ENCODE results near the gene KCNC1.

Gene KCNC1

GRCh38 chr11:17770917-17771316 is 36.3 kb downstream of the KCNC1 start:
- no peaks in the 10 kb centered on the region for H3K36me3 ChIP-seq (ENCODE audit: control insufficient read depth, insufficient read depth, low read length)
- H3K4me3 ChIP-seq (ENCODE audit: low read depth, low read length): no peak overlapping the region
- peaks cover 6% of the 10 kb centered on the region; the same call in 1 of the 2 replicates for H3K4me1 ChIP-seq (ENCODE audit: control insufficient read depth, insufficient read depth, low read length)
- no peaks in the 10 kb centered on the region for H3K27me3 ChIP-seq (ENCODE audit: control insufficient read depth, insufficient read depth, low read length)
- no peaks in the 10 kb centered on the region for H3K9me3 ChIP-seq (ENCODE audit: control insufficient read depth, insufficient read depth, low read depth, low read length)
- no peak overlapping the region for H3K27ac ChIP-seq (ENCODE audit: low read depth, low read length)
- H3K9ac ChIP-seq (ENCODE audit: low read length): no peak overlapping the region

- H3K9ac ChIP-seq (ENCODE audit: low read length): no peak overlapping the region
- no peak overlapping the region for H3K4me3 ChIP-seq (ENCODE audit: low read depth, low read length)
- peaks cover 6% of the 10 kb centered on the region; the same call in 1 of the 2 replicates for H3K4me1 ChIP-seq (ENCODE audit: control insufficient read depth, insufficient read depth, low read length)
- no peak overlapping the region for H3K27ac ChIP-seq (ENCODE audit: low read depth, low read length)
- no peaks in the 10 kb centered on the region for H3K36me3 ChIP-seq (ENCODE audit: control insufficient read depth, insufficient read depth, low read length)
- no peaks in the 10 kb centered on the region for H3K9me3 ChIP-seq (ENCODE audit: control insufficient read depth, insufficient read depth, low read depth, low read length)
- no peaks in the 10 kb centered on the region for H3K27me3 ChIP-seq (ENCODE audit: control insufficient read depth, insufficient read depth, low read length)
Observed at GRCh38 chr11:17771415-17771814, 36.8 kb downstream of the KCNC1 start.

- Histone ChIP-seq H3K4me1 (ENCODE audit: control insufficient read depth, insufficient read depth, low read length) (peaks cover 6% of the 10 kb centered on the region; the same call in 1 of the 2 replicates), H3K4me3 (ENCODE audit: low read depth, low read length) (no peak overlapping the region), H3K36me3 (ENCODE audit: control insufficient read depth, insufficient read depth, low read length) (no peaks in the 10 kb centered on the region), H3K9ac (ENCODE audit: low read length) (no peak overlapping the region), H3K27me3 (ENCODE audit: control insufficient read depth, insufficient read depth, low read length) (no peaks in the 10 kb centered on the region), H3K27ac (ENCODE audit: low read depth, low read length) (no peak overlapping the region), H3K9me3 (ENCODE audit: control insufficient read depth, insufficient read depth, low read depth, low read length) (no peaks in the 10 kb centered on the region)
Observed at GRCh38 chr11:17771841-17772401, 37.3 kb downstream of the KCNC1 start.

DNA sequence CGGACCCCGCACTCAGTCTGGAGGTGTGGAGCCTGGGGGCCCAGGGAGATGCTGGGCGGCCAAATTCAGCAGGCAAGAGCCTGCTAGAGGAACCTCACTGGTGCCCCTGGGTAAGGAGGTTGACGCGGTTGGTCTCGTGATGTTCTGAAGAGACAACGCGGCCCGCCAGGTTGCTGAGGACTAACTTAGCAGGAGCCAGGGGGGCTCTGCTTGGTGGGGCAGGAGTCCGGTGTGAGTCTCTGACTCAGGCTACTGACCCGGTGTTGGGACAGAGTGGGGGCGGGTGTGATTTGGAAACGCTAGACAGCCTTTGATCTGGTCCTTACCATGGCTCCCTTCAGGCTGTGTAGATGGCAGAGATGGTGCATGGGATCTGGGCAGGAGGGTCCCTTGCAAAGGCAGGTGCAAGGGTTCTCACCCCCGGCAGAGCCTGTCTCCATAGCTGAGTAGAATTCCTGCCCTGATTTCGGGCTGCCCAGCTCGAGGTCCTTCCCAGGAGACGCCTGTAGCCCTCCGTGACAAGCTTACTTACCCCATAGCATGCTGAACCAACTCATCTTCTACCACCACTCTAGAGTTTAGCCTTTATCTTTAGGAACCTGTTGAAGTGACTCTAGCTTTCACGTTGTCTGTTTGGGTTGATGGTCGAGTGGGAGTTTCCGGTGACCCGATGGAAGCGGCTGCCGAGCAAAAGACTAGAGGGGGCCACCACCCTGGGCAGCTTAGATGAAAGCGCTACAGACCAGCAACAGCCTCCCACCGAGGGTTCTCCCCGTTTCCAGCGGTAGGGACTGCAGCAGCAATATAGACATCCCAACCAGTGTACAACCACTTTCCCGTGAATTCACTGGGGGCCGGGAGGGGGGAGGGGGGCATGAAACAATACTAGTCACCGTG is 38.4 kb downstream of the KCNC1 start:
- Histone ChIP-seq H3K27ac (ENCODE audit: low read depth, low read length) (no peak overlapping the region), H3K4me1 (ENCODE audit: control insufficient read depth, insufficient read depth, low read length) (peaks cover 6% of the 10 kb centered on the region; the same call in 1 of the 2 replicates), H3K36me3 (ENCODE audit: control insufficient read depth, insufficient read depth, low read length) (no peaks in the 10 kb centered on the region), H3K9me3 (ENCODE audit: control insufficient read depth, insufficient read depth, low read depth, low read length) (no peaks in the 10 kb centered on the region), H3K9ac (ENCODE audit: low read length) (no peak overlapping the region), H3K4me3 (ENCODE audit: low read depth, low read length) (no peak overlapping the region), H3K27me3 (ENCODE audit: control insufficient read depth, insufficient read depth, low read length) (no peaks in the 10 kb centered on the region)

DNA sequence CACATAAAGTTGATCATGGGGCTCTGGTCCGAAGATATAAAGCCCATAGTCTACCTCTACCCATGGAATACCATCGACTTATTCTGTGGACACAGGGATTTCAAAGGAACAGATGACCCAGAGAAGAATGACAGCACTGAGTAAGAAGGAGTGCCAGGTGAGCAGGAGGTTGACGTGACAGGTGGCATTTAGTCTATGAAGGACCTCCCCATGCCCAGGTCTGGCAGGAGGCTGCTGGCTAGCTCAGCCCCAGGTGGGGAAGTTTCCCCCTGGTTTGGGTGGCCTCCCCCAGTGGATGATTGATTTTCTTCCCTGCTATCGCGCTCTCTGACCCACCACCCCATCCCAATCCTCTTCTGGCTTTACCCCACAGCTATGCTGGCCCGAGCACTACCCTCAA is 39.1 kb downstream of the KCNC1 start:
- H3K36me3 ChIP-seq (ENCODE audit: control insufficient read depth, insufficient read depth, low read length): no peaks in the 10 kb centered on the region
- no peak overlapping the region for H3K4me3 ChIP-seq (ENCODE audit: low read depth, low read length)
- H3K9ac ChIP-seq (ENCODE audit: low read length): no peak overlapping the region
- peaks cover 6% of the 10 kb centered on the region; the same call in 1 of the 2 replicates for H3K4me1 ChIP-seq (ENCODE audit: control insufficient read depth, insufficient read depth, low read length)
- no peak overlapping the region for H3K27ac ChIP-seq (ENCODE audit: low read depth, low read length)
- no peaks in the 10 kb centered on the region for H3K27me3 ChIP-seq (ENCODE audit: control insufficient read depth, insufficient read depth, low read length)
- H3K9me3 ChIP-seq (ENCODE audit: control insufficient read depth, insufficient read depth, low read depth, low read length): no peaks in the 10 kb centered on the region

DNA sequence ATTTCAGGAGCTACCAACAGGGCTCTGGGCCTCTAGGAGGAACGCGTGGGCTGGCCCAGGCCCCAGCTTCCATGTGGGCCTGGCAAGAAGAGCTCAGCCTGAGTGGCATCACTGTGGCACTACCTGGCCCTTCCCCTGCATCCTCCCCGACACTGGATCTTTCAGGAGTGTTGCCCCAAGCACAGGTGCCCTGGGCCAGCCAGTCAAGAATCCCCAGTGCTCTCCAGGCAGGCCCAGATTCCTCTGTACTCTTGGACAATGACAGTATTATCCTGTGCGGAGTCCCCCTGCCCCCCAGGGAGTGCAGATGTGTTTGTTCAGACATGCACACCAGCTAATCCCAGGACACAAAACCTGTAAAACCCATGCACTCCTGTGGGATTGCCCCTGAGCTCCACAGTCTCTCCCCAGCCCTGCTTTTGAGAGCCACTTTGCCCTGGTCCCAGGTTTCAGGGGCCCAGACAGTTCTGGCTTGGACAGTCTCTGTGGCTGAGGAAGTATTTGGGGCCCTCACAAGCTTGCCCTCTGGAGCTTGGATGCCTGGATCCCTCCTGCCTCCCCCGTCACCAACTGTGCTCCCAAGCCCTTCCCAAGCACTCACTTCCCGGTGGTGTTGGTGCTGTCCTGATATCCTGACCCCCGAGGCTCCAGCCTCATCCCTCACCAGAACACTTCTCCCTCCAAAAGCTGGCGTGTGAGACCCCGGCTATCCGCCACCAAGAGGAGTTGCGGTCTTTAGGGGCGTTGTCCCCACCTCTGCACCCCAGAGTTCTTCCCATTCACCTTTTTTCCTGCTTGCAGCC is 39.9 kb downstream of the KCNC1 start:
- H3K27me3 ChIP-seq (ENCODE audit: control insufficient read depth, insufficient read depth, low read length): no peaks in the 10 kb centered on the region
- H3K4me1 ChIP-seq (ENCODE audit: control insufficient read depth, insufficient read depth, low read length): peaks cover 6% of the 10 kb centered on the region; the same call in 1 of the 2 replicates
- H3K36me3 ChIP-seq (ENCODE audit: control insufficient read depth, insufficient read depth, low read length): no peaks in the 10 kb centered on the region
- no peak overlapping the region for H3K9ac ChIP-seq (ENCODE audit: low read length)
- no peak overlapping the region for H3K27ac ChIP-seq (ENCODE audit: low read depth, low read length)
- no peaks in the 10 kb centered on the region for H3K9me3 ChIP-seq (ENCODE audit: control insufficient read depth, insufficient read depth, low read depth, low read length)
- no peak overlapping the region for H3K4me3 ChIP-seq (ENCODE audit: low read depth, low read length)

DNA sequence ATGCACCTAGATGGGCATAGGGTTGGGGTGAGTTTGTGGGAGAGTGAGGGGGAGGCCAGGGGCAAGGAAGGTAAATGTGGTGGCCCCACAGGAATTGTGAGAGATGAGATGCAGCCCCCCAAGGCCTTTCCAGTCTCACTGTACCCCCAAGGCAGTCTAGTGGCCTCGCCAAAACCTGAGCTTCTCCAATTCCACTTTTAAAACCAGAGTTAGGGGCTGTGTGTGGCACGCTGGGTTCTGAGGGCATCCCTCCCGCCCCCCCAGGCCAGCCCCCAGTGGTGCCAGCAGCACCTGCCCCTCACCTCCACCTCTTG is 40.4 kb downstream of the KCNC1 start:
- 0 out of 2 replicates have a peak, but pooled peaks cover 3% of the 10 kb centered on the region for H3K4me1 ChIP-seq (ENCODE audit: control insufficient read depth, insufficient read depth, low read length)
- H3K27ac ChIP-seq (ENCODE audit: low read depth, low read length): no peak overlapping the region
- H3K9ac ChIP-seq (ENCODE audit: low read length): no peak overlapping the region

GRCh38 chr11:17775507-17776211 is 41.1 kb downstream of the KCNC1 start:
- Histone ChIP-seq H3K36me3 (ENCODE audit: control insufficient read depth, insufficient read depth, low read length) (no peaks in the 10 kb centered on the region), H3K4me1 (ENCODE audit: control insufficient read depth, insufficient read depth, low read length) (no peaks in the 10 kb centered on the region), H3K9me3 (ENCODE audit: control insufficient read depth, insufficient read depth, low read depth, low read length) (no peaks in the 10 kb centered on the region), H3K4me3 (ENCODE audit: low read depth, low read length) (no peak overlapping the region), H3K9ac (ENCODE audit: low read length) (no peak overlapping the region), H3K27ac (ENCODE audit: low read depth, low read length) (no peak overlapping the region), H3K27me3 (ENCODE audit: control insufficient read depth, insufficient read depth, low read length) (no peaks in the 10 kb centered on the region)

More for the DNA sequence above, 40.4 kb downstream of the KCNC1 start:
- no peaks in the 10 kb centered on the region for H3K9me3 ChIP-seq (ENCODE audit: control insufficient read depth, insufficient read depth, low read depth, low read length)
- no peaks in the 10 kb centered on the region for H3K36me3 ChIP-seq (ENCODE audit: control insufficient read depth, insufficient read depth, low read length)
- no peaks in the 10 kb centered on the region for H3K27me3 ChIP-seq (ENCODE audit: control insufficient read depth, insufficient read depth, low read length)
- no peak overlapping the region for H3K4me3 ChIP-seq (ENCODE audit: low read depth, low read length)

GRCh38 chr11:17776212-17776875 is 41.8 kb downstream of the KCNC1 start:
- H3K9ac ChIP-seq (ENCODE audit: low read length): no peak overlapping the region

GRCh38 chr11:17777086-17777737 is 42.6 kb downstream of the KCNC1 start:
- H3K27ac ChIP-seq (ENCODE audit: low read depth, low read length): no peak overlapping the region

More at GRCh38 chr11:17776212-17776875, 41.8 kb downstream of the KCNC1 start:
- no peak overlapping the region for H3K27ac ChIP-seq (ENCODE audit: low read depth, low read length)
- H3K4me3 ChIP-seq (ENCODE audit: low read depth, low read length): no peak overlapping the region
- H3K27me3 ChIP-seq (ENCODE audit: control insufficient read depth, insufficient read depth, low read length): no peaks in the 10 kb centered on the region
- no peaks in the 10 kb centered on the region for H3K9me3 ChIP-seq (ENCODE audit: control insufficient read depth, insufficient read depth, low read depth, low read length)
- no peaks in the 10 kb centered on the region for H3K36me3 ChIP-seq (ENCODE audit: control insufficient read depth, insufficient read depth, low read length)
- no peaks in the 10 kb centered on the region for H3K4me1 ChIP-seq (ENCODE audit: control insufficient read depth, insufficient read depth, low read length)

More at GRCh38 chr11:17777086-17777737, 42.6 kb downstream of the KCNC1 start:
- Histone ChIP-seq H3K4me3 (ENCODE audit: low read depth, low read length) (no peak overlapping the region), H3K36me3 (ENCODE audit: control insufficient read depth, insufficient read depth, low read length) (no peaks in the 10 kb centered on the region), H3K27me3 (ENCODE audit: control insufficient read depth, insufficient read depth, low read length) (no peaks in the 10 kb centered on the region; the same call in 1 of the 2 replicates), H3K9ac (ENCODE audit: low read length) (no peak overlapping the region), H3K9me3 (ENCODE audit: control insufficient read depth, insufficient read depth, low read depth, low read length) (no peaks in the 10 kb centered on the region), H3K4me1 (ENCODE audit: control insufficient read depth, insufficient read depth, low read length) (no peaks in the 10 kb centered on the region)
